Measurements from ENCODE around the gene SGMS1. TPM values are rescaled to one million over a fixed set of nuclear protein-coding genes. Genes with fewer than 3 reads are reported as not detected.

The SGMS1 gene
- total and polyA plus RNA-seq, 7 donors = 3.5 to 81.3 (median 55.7) TPM

GRCh38 chr10:50610368-50610767, 13.4 kb downstream of the SGMS1 start:
- intact Hi-C loops (cut with DNase I) = no loop called here
- no peak for TF ChIP-seq POLR2AphosphoS5 (IDR thresholded peaks at IDR 0.05)
- TF ChIP-seq POLR2A (IDR thresholded peaks at IDR 0.05) = no peak
- no peak for TF ChIP-seq CTCF (IDR thresholded peaks at IDR 0.05)
- no peak for TF ChIP-seq EP300 (IDR thresholded peaks at IDR 0.05)
- peak; percentile 82 for DNase-seq
- peak overlapping the region in 2 of 4 donors; percentile 38 for H3K27ac ChIP-seq
- 89 to 92% methylated on average over 4 of the region's 4 CpGs for WGBS, 2 donors
- H3K4me3 ChIP-seq = no peak overlapping the region
- H3K27me3 ChIP-seq = no peaks in the 10 kb centered on the region
- H3K4me1 ChIP-seq = peaks cover 0 to 59% (median 51%) of the 10 kb centered on the region in 4 donors
- no peaks in the 10 kb centered on the region for H3K36me3 ChIP-seq
- H3K9me3 ChIP-seq = no peaks in the 10 kb centered on the region

- Histone ChIP-seq H3K36me3 (no peaks in the 10 kb centered on the region), H3K27ac (peak overlapping the region; percentile 5 to 56 (median 30)), H3K9me3 (no peaks in the 10 kb centered on the region), H3K27me3 (no peaks in the 10 kb centered on the region), H3K4me1 (peaks cover 0 to 77% (median 65%) of the 10 kb centered on the region in 4 donors), H3K4me3 (no peak overlapping the region)
- TF ChIP-seq POLR2A (IDR thresholded peaks at IDR 0.05) (no peak), POLR2AphosphoS5 (IDR thresholded peaks at IDR 0.05) (peak in 1 of 4 donors; percentile 57), CTCF (IDR thresholded peaks at IDR 0.05) (no peak)
- DNase-seq = no peak
- intact Hi-C loops (cut with DNase I) = loop anchor here (5.0 kb wide), 1 partner anchor 280 kb away; no protein-coding TSS in a partner anchor
Measured at GRCh38 chr10:50607356-50607925, 16.3 kb downstream of the SGMS1 start.

- 82 to 94% methylated on average over 2 of the region's 2 CpGs for WGBS, 2 donors
- H3K27me3 ChIP-seq = no peaks in the 10 kb centered on the region
- intact Hi-C loops (cut with DNase I) = loop anchor here (2.0 to 5.0 kb wide), 2 partner anchors 17 to 279 kb away; partner anchors contain the start of gene SGMS1
- H3K27ac ChIP-seq = peak overlapping the region; percentile 55 to 73 (median 70)
- DNase-seq = no peak
- H3K4me3 ChIP-seq = no peak overlapping the region
- no peaks in the 10 kb centered on the region for H3K36me3 ChIP-seq
- no peaks in the 10 kb centered on the region for H3K9me3 ChIP-seq
- no peak for TF ChIP-seq EP300 (IDR thresholded peaks at IDR 0.05)
- peaks cover 0 to 78% (median 64%) of the 10 kb centered on the region in 4 donors for H3K4me1 ChIP-seq
Measured at GRCh38 chr10:50605951-50606270, 17.8 kb downstream of the SGMS1 start.

- DNase-seq = peak; percentile 81
- peak overlapping the region; percentile 55 to 73 (median 70) for H3K27ac ChIP-seq
- H3K4me1 ChIP-seq = peaks cover 0 to 73% (median 60%) of the 10 kb centered on the region in 4 donors
- TF ChIP-seq EP300 (IDR thresholded peaks at IDR 0.05) (no peak), POLR2AphosphoS5 (IDR thresholded peaks at IDR 0.05) (peak; percentile 43 to 68 (median 48)), POLR2A (IDR thresholded peaks at IDR 0.05) (no peak), CTCF (IDR thresholded peaks at IDR 0.05) (no peak)
- no peak overlapping the region for H3K4me3 ChIP-seq
- H3K9me3 ChIP-seq = no peaks in the 10 kb centered on the region
- intact Hi-C loops (cut with DNase I) = loop anchor here (2.0 to 5.0 kb wide), 2 partner anchors 17 to 278 kb away; partner anchors contain the start of gene SGMS1
- no peaks in the 10 kb centered on the region for H3K27me3 ChIP-seq
- no peaks in the 10 kb centered on the region for H3K36me3 ChIP-seq
- 1 to 31% methylated on average over 1 of the region's 1 CpG for WGBS, 2 donors
Measured at GRCh38 chr10:50605269-50605950, 18.3 kb downstream of the SGMS1 start.

- WGBS, 2 donors = 17 to 34% methylated on average over 3 of the region's 3 CpGs
- no peak for TF ChIP-seq CTCF (IDR thresholded peaks at IDR 0.05)
- H3K9me3 ChIP-seq = no peaks in the 10 kb centered on the region
- peak overlapping the region; percentile 55 to 73 (median 70) for H3K27ac ChIP-seq
- no peaks in the 10 kb centered on the region for H3K27me3 ChIP-seq
- no peak overlapping the region for H3K4me3 ChIP-seq
- DNase-seq = no peak
- H3K4me1 ChIP-seq = peaks cover 0 to 67% (median 54%) of the 10 kb centered on the region in 4 donors
- intact Hi-C loops (cut with DNase I) = loop anchor here (2.0 to 5.0 kb wide), 3 partner anchors 18 to 278 kb away; partner anchors contain the start of gene SGMS1
- no peaks in the 10 kb centered on the region for H3K36me3 ChIP-seq
Measured at GRCh38 chr10:50604809-50605208, 18.9 kb downstream of the SGMS1 start.
